GM20431 (cell line): ENCODE results near the gene CCDC127.

ENCODE experiments used
- in situ Hi-C: fragments of 300-500 bp; cut with MseI, MboI; formaldehyde crosslinking; loops from one replicate; pipeline ENCODE4 v1.15.0; 2020; ENCODE audit warnings: low sequenced_read_pairs; ENCODE audit not compliant: unreplicated experiment

The CCDC127 gene

GRCh38 chr5:191949-192690 lies 25.8 kb downstream of the CCDC127 start:
- in situ Hi-C loops: no loop called here

GRCh38 chr5:191036-191948 lies 26.7 kb downstream of the CCDC127 start, which contains the start of gene LRRC14B:
Gene LRRC14B, plus strand, starts transcription at chr5:191495. Its CDS starts 44 bp downstream, at chr5:191539.
- in situ Hi-C loops: no loop called here

- in situ Hi-C loops: no loop called here
These were observed 27.5 kb downstream of the CCDC127 start for GRCh38 chr5:190366-191035.

- in situ Hi-C loops: no loop called here
These were observed 28.0 kb downstream of the CCDC127 start for GRCh38 chr5:189976-190365.

- in situ Hi-C loops: no loop called here
These were observed 28.5 kb downstream of the CCDC127 start for GRCh38 chr5:189486-189885.

GRCh38 chr5:188488-189481 lies 29.2 kb downstream of the CCDC127 start:
- in situ Hi-C loops: no loop called here

- in situ Hi-C loops: no loop called here
These were observed 30.1 kb downstream of the CCDC127 start for GRCh38 chr5:187617-188451.

GRCh38 chr5:187042-187431 lies 30.9 kb downstream of the CCDC127 start:
- in situ Hi-C loops: no loop called here

- in situ Hi-C loops: no loop called here
These were observed 31.6 kb downstream of the CCDC127 start for GRCh38 chr5:186091-187041.

GRCh38 chr5:185095-186070 lies 32.6 kb downstream of the CCDC127 start:
- in situ Hi-C loops: no loop called here

GRCh38 chr5:184471-184870 lies 33.5 kb downstream of the CCDC127 start:
- in situ Hi-C loops: no loop called here

GRCh38 chr5:182126-182525 lies 35.8 kb downstream of the CCDC127 start:
- in situ Hi-C loops: no loop called here

- in situ Hi-C loops: no loop called here
These were observed 36.4 kb downstream of the CCDC127 start for GRCh38 chr5:181566-181965.

GRCh38 chr5:181160-181559 lies 36.8 kb downstream of the CCDC127 start:
- in situ Hi-C loops: no loop called here

- in situ Hi-C loops: no loop called here
These were observed 37.6 kb downstream of the CCDC127 start for GRCh38 chr5:180286-180918.

GRCh38 chr5:179401-179800 lies 38.6 kb downstream of the CCDC127 start:
- in situ Hi-C loops: no loop called here
